ENCODE measurements around the gene TOX2.

The TOX2 gene

GRCh38 chr20:43916073-43916880 is 1.6 kb downstream of the TOX2 start:
- peak; percentile 11 for DNase-seq

GRCh38 chr20:43916881-43917371 is 2.3 kb downstream of the TOX2 start:
- DNase-seq = no peak

GRCh38 chr20:43917380-43917779 is 2.7 kb downstream of the TOX2 start:
- no peak for DNase-seq

GRCh38 chr20:43919686-43920403 is 5.2 kb downstream of the TOX2 start:
- no peak for DNase-seq

GRCh38 chr20:43920797-43921196 is 6.1 kb downstream of the TOX2 start:
- no peak for DNase-seq

- DNase-seq = no peak
These were observed 6.7 kb downstream of the TOX2 start for GRCh38 chr20:43921227-43921780.

- DNase-seq = no peak
These were observed 8.0 kb downstream of the TOX2 start for GRCh38 chr20:43922614-43923013.

- no peak for DNase-seq
These were observed 8.7 kb downstream of the TOX2 start for GRCh38 chr20:43923322-43923721.

GRCh38 chr20:43923917-43924316 is 9.3 kb downstream of the TOX2 start:
- DNase-seq = no peak

- DNase-seq = peak; percentile 41
These were observed 10.6 kb downstream of the TOX2 start for GRCh38 chr20:43925215-43925614.

GRCh38 chr20:43925801-43926200 is 11.1 kb downstream of the TOX2 start:
- peak; percentile 27 for DNase-seq

GRCh38 chr20:43926287-43927050 is 11.8 kb downstream of the TOX2 start:
- DNase-seq = no peak

GRCh38 chr20:43931976-43932375 is 17.3 kb downstream of the TOX2 start:
- DNase-seq = no peak

GRCh38 chr20:43934833-43935232 is 20.2 kb downstream of the TOX2 start:
- no peak for DNase-seq

GRCh38 chr20:43936104-43936770 is 21.6 kb downstream of the TOX2 start:
- no peak for DNase-seq

GRCh38 chr20:43936805-43937204 is 22.2 kb downstream of the TOX2 start:
- DNase-seq = no peak

- no peak for DNase-seq
These were observed 22.9 kb downstream of the TOX2 start for GRCh38 chr20:43937591-43937990.

- no peak for DNase-seq
These were observed 23.5 kb downstream of the TOX2 start for GRCh38 chr20:43938017-43938655.

GRCh38 chr20:43938932-43939761 is 24.5 kb downstream of the TOX2 start:
- DNase-seq = no peak

- no peak for DNase-seq
These were observed 25.1 kb downstream of the TOX2 start for GRCh38 chr20:43939762-43940121.

Data from activated CD4-positive, alpha-beta T cell treated with anti-CD3 and anti-CD28 coated beads, Interleukin-2, amount 50 U/mL, for 1 hour (primary cell).